K562 (cell line): Measurements from ENCODE around the gene OCEL1. TPM values are rescaled to one million over a fixed set of nuclear protein-coding genes. Genes with fewer than 3 reads are reported as not detected.
A peak's percentile ranks its signal among the peaks of the same experiment; 100 is the strongest.

Experiments
- ATAC-seq: fragments of 200-7000 bp; cut with Tn5 transposase; 3 replicates; pipeline ENCODE4 v1.9.1; 2020; ENCODE audit warnings: moderate library complexity
- BruUV-seq: library from RNA; stranded (reverse); fragments of 400-500 nt; replicated peaks from 2 replicates; lab custom pipeline; 2021; lab: Mats Ljungman, UMichigan
- CTCF ChIA-PET: fragments of 300-600 bp; formaldehyde crosslinking; extraction: SDS; loops from one replicate; lab custom pipeline; 2021; ENCODE audit warnings: low intra/inter-chr PET ratio; lab: Yijun Ruan, JAX
- POLR2A ChIA-PET: fragments of 300-600, 350-650 bp; sonication (Branson Sonifier 250); formaldehyde crosslinking; extraction: SDS; loops from one replicate; lab custom pipeline; 2021; ENCODE audit warnings: antibody characterized with exemption, inconsistent platforms; lab: Yijun Ruan, JAX
- DNase-seq, 4 experiments: peaks; one replicate each; pipeline versions ENCODE4 v3.0.0 to v3.0.0-alpha.2; 2011 to 2018; ENCODE audit warnings: low spot score in 3 of 4, mixed read lengths in 3 of 4; ENCODE audit errors: extremely low read depth in 1 of 4
- FAIRE-seq: peaks from 2 replicates; lab custom pipeline; 2011; peaks lifted over from hg19 to GRCh38; lab: Jason Lieb, UNC
- H2AFZ ChIP-seq: 2 replicates; pipeline ENCODE4 v1.6.0; 2011; ENCODE audit warnings: low read depth, low read length, control low read depth, inconsistent platforms
- H3K27ac ChIP-seq: fragments of 200-600 bp; 3 replicates; pipeline ENCODE4 v1.8.0; 2011; ENCODE audit warnings: low read depth, mild to moderate bottlenecking, control low read depth, inconsistent platforms, low read length, moderate library complexity, mixed read lengths; ENCODE audit errors: extremely low read depth
- H3K27me3 ChIP-seq, 2 experiments: fragments of 300-600 bp in 1 of 2; 2 replicates in 1 of 2; 3 replicates in 1 of 2; pipeline versions ENCODE4 v1.6.0 to v1.8.0; 2011; ENCODE audit warnings: inconsistent platforms in 2 of 2, low read length in 2 of 2, mild to moderate bottlenecking in 1 of 2, mixed read lengths in 1 of 2, moderate library complexity in 1 of 2; ENCODE audit not compliant: control insufficient read depth in 2 of 2, insufficient read depth in 2 of 2
- H3K36me3 ChIP-seq: fragments of 300-600 bp; 3 replicates; pipeline ENCODE4 v1.8.0; 2011; ENCODE audit warnings: mild to moderate bottlenecking, low read length, inconsistent platforms; ENCODE audit not compliant: control insufficient read depth, insufficient read depth
- H3K4me1 ChIP-seq, 2 experiments: fragments of 200-600 bp in 1 of 2; replicated peaks in 1 of 2; 2 replicates in 1 of 2; 3 replicates in 1 of 2; pipeline versions ENCODE4 v1.5.1 to v1.8.0; 2011; ENCODE audit warnings: inconsistent platforms in 2 of 2, low read length in 2 of 2, mild to moderate bottlenecking in 1 of 2, mixed read lengths in 1 of 2, moderate library complexity in 1 of 2; ENCODE audit not compliant: control insufficient read depth in 2 of 2, insufficient read depth in 2 of 2
- H3K4me2 ChIP-seq: 2 replicates; pipeline ENCODE4 v1.6.1; 2011; ENCODE audit warnings: low read length, control low read depth, inconsistent platforms, mixed read lengths; ENCODE audit not compliant: insufficient read depth
- H3K4me3 ChIP-seq: fragments of 200-600 bp; sonication (generic), shearing (Covaris generic); 2 replicates; pipeline ENCODE4 v1.5.1; 2016; ENCODE audit warnings: control low read depth, inconsistent platforms
- H3K79me2 ChIP-seq: fragments of 200-600 bp; 3 replicates; pipeline ENCODE4 v1.8.0; 2011; ENCODE audit warnings: low read length, inconsistent platforms; ENCODE audit not compliant: control insufficient read depth, insufficient read depth
- H3K9ac ChIP-seq, 2 experiments: 2 replicates each; pipeline versions ENCODE4 v1.6.0 to v1.6.1; 2011; ENCODE audit warnings: low read depth in 2 of 2, low read length in 2 of 2, control low read depth in 1 of 2, inconsistent platforms in 1 of 2, mild to moderate bottlenecking in 1 of 2, mixed read lengths in 1 of 2; ENCODE audit not compliant: insufficient read depth in 1 of 2
- H3K9me1 ChIP-seq: one replicate; pipeline ENCODE4 v1.6.0; 2011; ENCODE audit warnings: inconsistent platforms, mild to moderate bottlenecking, low read length, moderate library complexity; ENCODE audit not compliant: control insufficient read depth, insufficient read depth
- H3K9me3 ChIP-seq: replicated peaks from 2 replicates; pipeline ENCODE4 v1.5.1; 2011; ENCODE audit warnings: low read depth, low read length, inconsistent platforms; ENCODE audit not compliant: control insufficient read depth, insufficient read depth
- H4K20me1 ChIP-seq: replicated peaks from 2 replicates; pipeline ENCODE4 v1.6.1; 2011; ENCODE audit warnings: low read length, inconsistent platforms, mixed read lengths; ENCODE audit not compliant: control insufficient read depth, insufficient read depth
- CBFA2T2 ChIP-seq: fragments of 450-650 bp; conservative IDR thresholded peaks from 2 replicates; pipeline ENCODE4 v1.6.1; 2017; ENCODE audit warnings: mild to moderate bottlenecking
- CREB5 ChIP-seq: fragments of 250-450 bp; sonication (Bioruptor Pico); IDR thresholded peaks from 2 replicates; pipeline ENCODE4 v1.5.0; 2020; ENCODE audit warnings: mild to moderate bottlenecking
- HLTF ChIP-seq: fragments of 450-650 bp; IDR thresholded peaks from 2 replicates; pipeline ENCODE4 v1.6.1; 2016
- SIN3B ChIP-seq: fragments of 450-650 bp; IDR thresholded peaks from 2 replicates; pipeline ENCODE4 v1.6.1; 2017; ENCODE audit warnings: low read depth, mild to moderate bottlenecking, moderate library complexity
- TOE1 ChIP-seq, 2 experiments: fragments of 450-650 bp in 1 of 2; sonication (generic) in 1 of 2; formaldehyde crosslinking in 1 of 2; IDR thresholded peaks; 2 replicates each; pipeline versions ENCODE4 v1.7.1 to v1.8.0; 2016 to 2022; ENCODE audit warnings: borderline replicate concordance in 2 of 2, mild to moderate bottlenecking in 2 of 2, antibody characterized with exemption in 1 of 2, inconsistent platforms in 1 of 2, low read depth in 1 of 2, missing genetic modification reagents in 1 of 2, moderate library complexity in 1 of 2
- USF1 ChIP-seq: sonication (generic); formaldehyde crosslinking; IDR thresholded peaks from 2 replicates; pipeline ENCODE4 v1.9.0; 2022; ENCODE audit warnings: mild to moderate bottlenecking, missing genetic modification reagents
- ZNF512 ChIP-seq: IDR thresholded peaks from 2 replicates; pipeline ENCODE4 v1.6.1; 2016; ENCODE audit warnings: missing genetic modification characterization, missing compliant biosample characterization
- WGBS: fragments of 100-300 bp; shearing (Covaris generic); methylation state at CpG from one replicate; pipeline ENCODE4 v1.1.6; 2016; ENCODE audit warnings: low coverage, mixed read lengths; ENCODE audit not compliant: insufficient coverage; ENCODE audit errors: missing lambda C conversion rate; 5-methylcytosine and 5-hydroxymethylcytosine counted together
- in situ Hi-C: fragments of 300-500 bp; cut with MboI; formaldehyde crosslinking; loops from 4 replicates; pipeline ENCODE4 v1.15.0; 2018; ENCODE audit warnings: inconsistent platforms, mixed read lengths
- intact Hi-C: fragments of 100-400 bp; cut with micrococcal nuclease; formaldehyde crosslinking; loops from 2 replicates; pipeline ENCODE4 v1.14.2; 2022
- polyA plus RNA-seq, 8 experiments: library from polyadenylated mRNA; depleted of rRNA in 4 of 8; stranded (reverse) in 5 of 8; unstranded in 3 of 8; fragments of >200 nt; fragmentation: Nextera tagmentation in 2 of 8; fragmentation: Illumina TruSeq in 1 of 8; extraction: Ambion mirVana in 2 of 8; extraction: Trizol in 1 of 8; gene quantifications; 2 replicates each; pipeline versions ENCODE4 v1.2.1 to v1.2.3, GENCODE V29; 2011 to 2014; ENCODE audit warnings: inconsistent platforms in 1 of 8, missing spikeins in 1 of 8
- total RNA-seq, 7 experiments: library from RNA; depleted of rRNA in 6 of 7; stranded (reverse); fragments of >200 nt in 6 of 7; fragmentation: Illumina TruSeq in 2 of 7; extraction: Trizol in 2 of 7; gene quantifications; 2 replicates each; pipeline versions ENCODE4 v1.2.1 to v1.2.3, GENCODE V29; 2011 to 2021; ENCODE audit warnings: low replicate concordance in 1 of 7
- TF ChIP-seq, protein P1 (sequence below): fragments of 250-450 bp; sonication (Bioruptor Pico); IDR thresholded peaks from 2 replicates; pipeline ENCODE4 v1.5.0; 2021; ENCODE audit warnings: mild to moderate bottlenecking, borderline replicate concordance
- TF ChIP-seq, protein P2 (sequence below), 2 experiments: fragments of 450-650 bp in 1 of 2; IDR thresholded peaks; 2 replicates each; pipeline ENCODE4 v1.6.1; 2011 to 2017; ENCODE audit warnings: low read depth in 2 of 2, antibody characterized with exemption in 1 of 2, borderline replicate concordance in 1 of 2, low read length in 1 of 2, mild to moderate bottlenecking in 1 of 2, mixed read lengths in 1 of 2; ENCODE audit not compliant: control insufficient read depth in 1 of 2

OCEL1 gene
- total and polyA plus RNA-seq, 9 of the 15 experiments (the other 6 are each of a cell fraction or from before 2014, with no cell fraction given) = 8.0 to 38.0 (median 12.4) TPM

GRCh38 chr19:17264641-17264979 lies 38.6 kb downstream of the OCEL1 start, which contains the start of gene USHBP1 (continued):
- TF ChIP-seq TOE1 (IDR thresholded peaks at IDR 0.05; ENCODE audit: borderline replicate concordance) = peak; percentile 73
- TF ChIP-seq TOE1 (CRISPR knock-in tag; IDR thresholded peaks at IDR 0.05; ENCODE audit: borderline replicate concordance, low read depth) = no peak
- TF ChIP-seq CREB5 (CRISPR knock-in tag) = no peak
- TF ChIP-seq USF1 (CRISPR knock-in tag) = peak; percentile 58; the same call in 1 of the 2 replicates

- no TSS peak for BruUV-seq
- H3K9ac ChIP-seq = no peak overlapping the region; a peak in 1 of 4 replicates
- TF ChIP-seq, protein P1, sequence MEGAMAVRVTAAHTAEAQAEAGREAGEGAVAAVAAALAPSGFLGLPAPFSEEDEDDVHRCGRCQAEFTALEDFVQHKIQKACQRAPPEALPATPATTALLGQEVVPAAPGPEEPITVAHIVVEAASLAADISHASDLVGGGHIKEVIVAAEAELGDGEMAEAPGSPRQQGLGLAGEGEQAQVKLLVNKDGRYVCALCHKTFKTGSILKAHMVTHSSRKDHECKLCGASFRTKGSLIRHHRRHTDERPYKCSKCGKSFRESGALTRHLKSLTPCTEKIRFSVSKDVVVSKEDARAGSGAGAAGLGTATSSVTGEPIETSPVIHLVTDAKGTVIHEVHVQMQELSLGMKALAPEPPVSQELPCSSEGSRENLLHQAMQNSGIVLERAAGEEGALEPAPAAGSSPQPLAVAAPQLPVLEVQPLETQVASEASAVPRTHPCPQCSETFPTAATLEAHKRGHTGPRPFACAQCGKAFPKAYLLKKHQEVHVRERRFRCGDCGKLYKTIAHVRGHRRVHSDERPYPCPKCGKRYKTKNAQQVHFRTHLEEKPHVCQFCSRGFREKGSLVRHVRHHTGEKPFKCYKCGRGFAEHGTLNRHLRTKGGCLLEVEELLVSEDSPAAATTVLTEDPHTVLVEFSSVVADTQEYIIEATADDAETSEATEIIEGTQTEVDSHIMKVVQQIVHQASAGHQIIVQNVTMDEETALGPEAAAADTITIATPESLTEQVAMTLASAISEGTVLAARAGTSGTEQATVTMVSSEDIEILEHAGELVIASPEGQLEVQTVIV (CRISPR knock-in tag) = no peak
- TF ChIP-seq, protein P2, sequence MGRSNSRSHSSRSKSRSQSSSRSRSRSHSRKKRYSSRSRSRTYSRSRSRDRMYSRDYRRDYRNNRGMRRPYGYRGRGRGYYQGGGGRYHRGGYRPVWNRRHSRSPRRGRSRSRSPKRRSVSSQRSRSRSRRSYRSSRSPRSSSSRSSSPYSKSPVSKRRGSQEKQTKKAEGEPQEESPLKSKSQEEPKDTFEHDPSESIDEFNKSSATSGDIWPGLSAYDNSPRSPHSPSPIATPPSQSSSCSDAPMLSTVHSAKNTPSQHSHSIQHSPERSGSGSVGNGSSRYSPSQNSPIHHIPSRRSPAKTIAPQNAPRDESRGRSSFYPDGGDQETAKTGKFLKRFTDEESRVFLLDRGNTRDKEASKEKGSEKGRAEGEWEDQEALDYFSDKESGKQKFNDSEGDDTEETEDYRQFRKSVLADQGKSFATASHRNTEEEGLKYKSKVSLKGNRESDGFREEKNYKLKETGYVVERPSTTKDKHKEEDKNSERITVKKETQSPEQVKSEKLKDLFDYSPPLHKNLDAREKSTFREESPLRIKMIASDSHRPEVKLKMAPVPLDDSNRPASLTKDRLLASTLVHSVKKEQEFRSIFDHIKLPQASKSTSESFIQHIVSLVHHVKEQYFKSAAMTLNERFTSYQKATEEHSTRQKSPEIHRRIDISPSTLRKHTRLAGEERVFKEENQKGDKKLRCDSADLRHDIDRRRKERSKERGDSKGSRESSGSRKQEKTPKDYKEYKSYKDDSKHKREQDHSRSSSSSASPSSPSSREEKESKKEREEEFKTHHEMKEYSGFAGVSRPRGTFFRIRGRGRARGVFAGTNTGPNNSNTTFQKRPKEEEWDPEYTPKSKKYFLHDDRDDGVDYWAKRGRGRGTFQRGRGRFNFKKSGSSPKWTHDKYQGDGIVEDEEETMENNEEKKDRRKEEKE (IDR thresholded peaks at IDR 0.05; ENCODE audit: borderline replicate concordance in 1 of 2, control insufficient read depth in 1 of 2, low read depth in 2 of 2, low read length in 1 of 2) = no peak
- TF ChIP-seq SIN3B = no peak
- no peak for TF ChIP-seq HLTF
- TF ChIP-seq ZNF512 = 0 out of 2 replicates have a peak, but pooled peaks have one; percentile 13
- TF ChIP-seq CBFA2T2 = no peak
These were observed 40.0 kb downstream of the OCEL1 start for GRCh38 chr19:17266026-17266425.

More at GRCh38 chr19:17266026-17266425, 40.0 kb downstream of the OCEL1 start:
- Histone ChIP-seq H3K9me3 (no peaks in the 10 kb centered on the region), H3K4me3 (no peak overlapping the region), H3K4me2 (no peak overlapping the region), H3K27me3 (no peaks in the 10 kb centered on the region), H2AFZ (peak overlapping the region; percentile 73), H4K20me1 (no peaks in the 10 kb centered on the region), H3K36me3 (peaks cover 16% of the 10 kb centered on the region; the same call in 2 of the 3 replicates), H3K9me1 (no peaks in the 10 kb centered on the region), H3K4me1 (peaks cover 3 to 23% of the 10 kb centered on the region in 2 experiments; a peak in 3 of 5 replicates), H3K27ac (no peak overlapping the region), H3K79me2 (peaks cover 19% of the 10 kb centered on the region)
- FAIRE-seq (no peak), ATAC-seq (no peak), DNase-seq (no peak)
- ChIA-PET CTCF (no interaction called here), POLR2A (interaction anchor here (0.9 to 2.7 kb wide), 7 partner anchors 8 to 39 kb away, joined by 3 to 12 read pairs (median 5); partner anchors contain the start of gene ANKLE1)
- 69% methylated on average over 7 of the region's 7 CpGs for WGBS
- intact Hi-C loops = loop anchor here (5.0 kb wide), 1 partner anchor 39 kb away; the partner anchor contains the start of gene OCEL1
- in situ Hi-C loops = no loop called here
